ENCODE results near the gene HMX1.

HMX1 gene

GRCh38 chr4:8820178-8821102 is 51.2 kb downstream of the HMX1 start:
- no peak for DNase-seq (ENCODE audit: low read depth in 3 of 3)

- DNase-seq (ENCODE audit: low read depth in 3 of 3): no peak
These were observed 52.0 kb downstream of the HMX1 start for GRCh38 chr4:8819473-8820177.

DNA sequence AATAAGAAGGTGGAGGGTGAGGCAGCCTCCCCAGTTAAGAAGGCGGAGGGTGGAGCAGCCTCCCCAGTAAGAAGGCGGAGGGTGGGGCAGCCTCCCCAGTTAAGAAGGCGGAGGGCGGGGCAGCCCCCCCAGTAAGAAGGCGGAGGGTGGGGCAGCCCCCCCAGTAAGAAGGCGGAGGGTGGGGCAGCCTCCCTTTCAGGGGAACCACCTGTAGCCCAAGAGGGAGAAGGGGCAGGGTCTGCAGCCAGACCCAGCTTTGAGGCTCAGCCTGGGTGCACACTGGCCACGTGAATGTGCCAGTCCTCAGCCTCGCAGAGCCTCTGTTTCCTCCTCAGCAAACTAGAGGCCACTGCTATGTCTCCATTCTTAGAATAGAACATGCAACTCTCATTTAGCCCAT is 52.6 kb downstream of the HMX1 start:
- no peak for DNase-seq (ENCODE audit: low read depth in 3 of 3)

DNA sequence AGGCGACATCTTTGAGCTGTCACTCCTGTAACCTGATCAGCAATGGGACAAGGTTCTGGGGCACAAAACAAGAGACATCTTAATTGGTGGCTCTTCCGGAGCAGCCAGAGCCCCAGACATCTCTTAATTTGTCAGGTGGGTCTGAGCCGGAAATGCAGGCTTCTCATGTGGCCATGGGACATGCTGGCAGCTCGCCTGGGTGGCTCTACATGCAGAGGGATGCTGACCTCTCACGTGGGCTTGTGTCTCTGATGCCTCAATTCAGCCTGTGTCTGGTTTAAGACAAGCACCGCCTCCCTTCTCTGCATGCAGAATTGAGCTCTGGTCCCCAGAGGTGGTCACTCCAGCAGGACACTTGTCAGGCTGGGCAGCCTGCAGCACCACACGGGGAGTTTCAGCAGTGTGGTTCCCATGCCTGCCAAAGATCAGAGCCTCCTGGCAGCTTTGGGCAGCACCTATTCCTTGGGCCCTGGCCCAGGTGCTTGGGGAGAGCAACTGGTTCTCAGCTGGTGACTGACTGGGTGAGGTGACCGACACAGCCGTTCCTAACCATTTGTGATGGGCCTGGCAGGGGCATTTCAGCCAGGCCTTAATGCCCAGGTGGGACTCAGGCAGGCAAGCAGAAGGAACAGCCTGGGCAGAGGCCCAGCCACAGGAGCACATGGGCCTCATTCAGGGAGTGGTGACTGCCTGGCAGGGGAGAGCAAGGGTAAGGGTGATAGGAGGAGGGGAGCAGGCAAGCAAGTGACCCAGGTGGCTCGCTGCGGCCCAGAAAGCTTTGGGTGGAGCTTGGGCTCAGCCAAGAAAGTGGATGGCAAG is 53.4 kb downstream of the HMX1 start:
- no peak for DNase-seq (ENCODE audit: low read depth in 3 of 3)

GRCh38 chr4:8817813-8818062 is 53.9 kb downstream of the HMX1 start:
- DNase-seq (ENCODE audit: low read depth in 3 of 3): no peak

GRCh38 chr4:8817096-8817812 is 54.4 kb downstream of the HMX1 start:
- DNase-seq (ENCODE audit: low read depth in 3 of 3): no peak
